NCI-H446 (cell line): ENCODE results near the gene FNDC3B.
"Not testable (repeated sequence)": the region's sequence is repeated elsewhere in the genome, so short reads cannot be mapped to it uniquely, and the experiment has no call there.

Experiments used
- DNase-seq, 2 experiments: peaks; one replicate each; lab custom pipeline; 2025; lab: John Stamatoyannopoulos, UW

The FNDC3B gene

DNA sequence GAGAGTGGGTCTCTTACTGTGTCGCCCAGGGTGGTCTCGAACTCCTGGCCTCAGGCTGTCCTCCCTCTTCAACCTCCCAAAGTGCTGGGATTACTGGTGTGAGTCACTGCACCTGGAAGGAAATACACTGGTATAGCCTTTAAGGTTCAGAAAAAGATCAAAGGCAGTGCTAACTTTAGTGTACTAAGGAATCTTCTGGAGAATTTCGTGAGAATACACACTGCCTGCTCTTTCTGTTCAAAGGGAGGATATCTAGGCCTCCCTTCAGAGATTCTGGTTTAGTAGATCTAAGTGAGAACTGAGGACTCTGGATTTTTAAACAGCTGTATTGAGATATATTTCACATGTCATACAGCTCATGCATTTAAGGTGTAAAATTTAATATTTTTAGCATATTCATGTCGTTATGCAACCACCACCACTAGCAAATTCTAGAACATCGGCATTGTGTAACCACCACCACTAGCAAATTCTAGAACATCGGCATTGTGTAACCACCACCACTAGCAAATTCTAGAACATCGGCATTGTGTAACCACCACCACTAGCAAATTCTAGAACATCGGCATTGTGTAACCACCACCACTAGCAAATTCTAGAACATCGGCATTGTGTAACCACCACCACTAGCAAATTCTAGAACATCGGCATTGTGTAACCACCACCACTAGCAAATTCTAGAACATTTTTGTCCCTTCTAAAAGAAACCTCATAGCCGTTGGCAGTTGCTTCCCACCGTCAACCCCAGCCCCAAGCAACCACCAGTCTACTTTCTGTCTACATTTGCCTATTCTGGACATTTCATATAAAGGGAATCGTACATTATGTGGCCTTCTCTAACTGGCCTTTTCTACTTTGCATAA lies 54.4 kb downstream of the FNDC3B start:
- not testable (repeated sequence) for DNase-seq

DNA sequence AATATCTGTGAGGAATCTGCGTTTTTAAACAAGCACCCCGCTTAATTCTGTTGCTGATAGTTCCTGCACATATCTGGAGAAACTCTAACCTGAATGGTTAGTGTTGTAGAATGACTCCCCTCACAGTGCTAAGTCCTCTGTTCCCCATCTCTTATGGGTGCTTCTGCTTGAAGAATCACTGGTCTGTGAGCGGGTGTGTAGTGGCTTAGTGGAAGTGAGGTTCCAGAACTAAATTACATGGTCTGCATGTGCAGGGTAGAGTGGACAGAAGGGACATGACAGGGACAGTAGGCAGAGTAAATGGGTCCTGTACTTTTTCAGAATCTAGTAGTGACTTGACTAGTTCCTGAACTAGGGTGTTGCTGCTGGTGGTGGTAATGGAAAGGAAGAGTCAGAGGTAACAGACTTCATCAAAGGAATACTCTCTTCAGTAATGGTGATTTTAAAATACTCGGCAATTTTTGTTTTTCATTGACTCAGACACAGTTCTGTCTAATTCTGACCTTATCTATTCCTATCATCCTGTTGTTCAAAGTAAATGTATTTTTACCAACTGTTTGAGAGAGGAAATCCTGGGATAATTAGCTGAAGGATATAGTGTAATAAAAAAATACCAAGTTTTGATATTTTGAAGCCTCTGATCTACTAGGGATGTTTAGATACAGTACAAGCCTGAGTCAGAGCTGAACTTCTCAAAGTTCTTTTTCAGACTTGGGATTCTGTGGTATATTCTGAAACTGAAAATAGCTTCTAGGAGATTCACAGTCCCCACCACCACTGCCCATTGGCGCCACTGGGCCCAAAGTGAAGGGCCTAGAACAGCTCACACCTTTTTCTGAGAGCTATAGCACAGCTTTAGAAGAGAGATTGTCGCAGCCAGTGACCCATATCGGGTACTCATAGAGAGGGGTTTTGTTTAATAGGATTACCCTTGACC lies 55.5 kb downstream of the FNDC3B start:
- no peak for DNase-seq

DNA sequence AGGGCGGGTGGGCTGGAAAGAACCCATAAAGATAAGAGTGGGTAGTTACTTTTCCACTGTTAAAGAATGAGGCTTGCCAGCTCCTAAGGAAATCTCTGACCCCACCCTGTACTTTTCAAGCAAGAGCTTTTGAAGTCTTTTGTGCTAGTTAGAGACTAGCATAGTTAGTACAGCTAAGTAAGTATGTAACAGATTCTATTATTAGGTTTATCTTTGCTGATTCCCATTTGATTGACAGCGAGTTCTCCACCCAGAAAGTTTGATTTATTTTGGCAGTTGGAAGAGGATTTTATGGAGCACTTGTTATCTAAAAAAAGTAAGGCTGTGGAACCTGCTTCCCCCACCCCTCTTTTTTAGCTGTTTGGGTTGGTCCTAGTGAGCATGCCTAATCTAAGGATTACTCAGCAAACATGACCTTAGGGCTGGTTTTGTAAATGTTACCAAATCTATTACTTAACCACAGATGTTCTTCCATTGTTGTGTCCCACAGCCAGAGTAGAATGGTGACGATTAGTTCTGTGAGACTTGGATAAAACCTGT lies 57.6 kb downstream of the FNDC3B start:
- no peak for DNase-seq

DNA sequence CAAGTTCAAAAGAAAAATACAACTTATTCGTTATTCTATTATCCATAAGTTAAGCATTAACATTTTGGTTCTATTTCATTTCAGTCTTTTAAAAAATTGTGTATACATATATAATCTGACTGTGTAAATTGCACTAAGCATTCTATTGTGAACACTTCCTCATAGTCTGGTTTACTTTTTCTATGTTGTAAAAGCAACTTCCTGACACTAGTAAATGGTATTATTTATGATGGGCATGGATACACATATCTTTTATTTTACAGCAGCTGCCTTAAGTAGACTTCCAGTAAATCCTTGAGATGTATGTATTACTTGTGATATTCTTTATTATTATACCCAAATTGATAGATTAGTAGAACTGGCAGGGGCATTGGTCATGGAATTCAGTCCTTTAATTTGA lies 58.2 kb downstream of the FNDC3B start:
- DNase-seq = no peak

DNA sequence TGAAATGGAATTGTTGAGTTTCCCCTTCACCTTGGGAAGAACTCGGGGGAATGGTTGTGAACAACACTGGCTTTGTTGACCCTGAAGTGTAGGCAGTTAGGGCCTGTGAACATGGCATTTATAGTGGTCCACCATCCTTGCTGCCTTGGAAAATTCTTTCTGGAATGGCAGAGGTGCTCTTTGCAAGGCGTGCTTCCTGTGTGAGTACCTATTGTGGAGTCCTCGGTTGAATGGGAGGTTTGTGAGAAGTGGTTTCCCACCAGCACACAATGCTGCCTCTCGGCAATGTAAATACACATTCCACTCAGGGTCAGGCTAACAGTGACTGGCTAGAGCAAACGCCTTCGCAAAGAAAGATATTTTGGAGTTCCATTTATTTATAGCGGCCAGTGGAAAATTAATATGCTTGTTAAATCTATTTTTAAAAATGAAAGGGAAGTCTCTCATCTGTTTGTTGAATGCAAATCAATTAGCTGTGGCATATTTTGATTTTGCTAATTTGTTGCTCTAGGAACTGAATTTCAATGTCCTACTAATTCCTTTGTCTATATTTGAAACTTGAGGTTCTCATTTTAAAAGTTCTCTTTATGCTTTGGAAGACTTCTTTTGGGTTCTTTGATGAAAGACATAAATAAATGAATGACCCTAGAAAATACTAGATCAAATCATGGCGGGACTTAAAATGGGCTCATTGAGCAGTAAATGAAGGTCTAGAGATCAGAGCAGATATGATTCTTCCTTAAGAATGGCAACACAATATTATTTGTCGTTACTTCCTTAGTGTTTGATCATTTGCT lies 59.5 kb downstream of the FNDC3B start:
- no peak for DNase-seq

DNA sequence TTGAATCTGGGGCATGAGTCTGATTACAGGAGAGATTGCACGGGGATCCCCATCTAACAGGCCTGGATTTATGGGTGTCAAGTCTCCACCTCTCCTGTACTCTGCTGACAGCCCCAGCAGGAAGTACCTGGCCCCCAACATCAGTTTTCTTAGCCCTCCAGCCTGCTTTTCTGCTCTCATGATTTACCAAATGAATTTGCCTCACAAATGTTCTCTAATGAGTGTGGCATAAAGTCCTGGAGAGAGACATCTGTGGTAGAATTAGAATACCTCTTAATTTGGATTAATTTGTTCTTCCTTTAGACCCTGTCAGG lies 60.1 kb downstream of the FNDC3B start:
- DNase-seq = no peak

DNA sequence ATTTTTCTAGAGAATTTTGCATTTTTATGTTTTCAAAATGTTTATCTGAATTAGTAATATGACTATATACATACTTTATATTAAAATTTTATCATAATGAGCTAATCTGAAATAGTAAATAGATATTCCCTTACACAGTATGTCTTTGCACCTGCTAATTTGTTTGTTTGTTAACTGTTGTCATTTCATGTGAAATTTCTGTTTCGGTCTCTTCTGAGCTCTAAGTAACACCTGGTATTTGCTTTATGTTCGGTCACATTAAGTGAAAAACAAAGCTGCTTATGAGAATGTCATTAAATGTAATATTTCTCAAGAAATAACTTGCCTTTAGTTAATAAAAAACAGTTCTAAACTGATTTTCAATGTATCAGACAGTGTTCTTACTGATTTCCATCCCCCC lies 61.1 kb downstream of the FNDC3B start:
- DNase-seq = no peak

DNA sequence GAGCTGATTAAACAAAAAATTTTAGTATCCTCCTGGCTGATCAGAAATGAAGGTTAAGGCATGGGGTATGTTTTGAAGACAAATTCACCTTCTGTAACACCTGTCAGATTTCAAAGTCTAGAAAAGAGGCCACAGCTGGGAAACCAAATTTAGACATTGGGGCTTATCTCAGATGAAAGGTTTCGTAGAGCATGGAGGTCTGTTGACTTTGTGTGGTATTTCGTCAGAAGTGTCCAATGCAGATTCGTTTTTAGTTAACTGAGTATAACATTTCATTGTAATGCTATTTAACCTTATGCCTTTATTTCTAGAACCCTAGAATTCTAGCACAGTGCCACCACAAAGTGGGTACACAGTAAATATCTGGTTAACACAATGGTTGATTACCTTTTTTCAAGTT lies 61.7 kb downstream of the FNDC3B start:
- DNase-seq = no peak

DNA sequence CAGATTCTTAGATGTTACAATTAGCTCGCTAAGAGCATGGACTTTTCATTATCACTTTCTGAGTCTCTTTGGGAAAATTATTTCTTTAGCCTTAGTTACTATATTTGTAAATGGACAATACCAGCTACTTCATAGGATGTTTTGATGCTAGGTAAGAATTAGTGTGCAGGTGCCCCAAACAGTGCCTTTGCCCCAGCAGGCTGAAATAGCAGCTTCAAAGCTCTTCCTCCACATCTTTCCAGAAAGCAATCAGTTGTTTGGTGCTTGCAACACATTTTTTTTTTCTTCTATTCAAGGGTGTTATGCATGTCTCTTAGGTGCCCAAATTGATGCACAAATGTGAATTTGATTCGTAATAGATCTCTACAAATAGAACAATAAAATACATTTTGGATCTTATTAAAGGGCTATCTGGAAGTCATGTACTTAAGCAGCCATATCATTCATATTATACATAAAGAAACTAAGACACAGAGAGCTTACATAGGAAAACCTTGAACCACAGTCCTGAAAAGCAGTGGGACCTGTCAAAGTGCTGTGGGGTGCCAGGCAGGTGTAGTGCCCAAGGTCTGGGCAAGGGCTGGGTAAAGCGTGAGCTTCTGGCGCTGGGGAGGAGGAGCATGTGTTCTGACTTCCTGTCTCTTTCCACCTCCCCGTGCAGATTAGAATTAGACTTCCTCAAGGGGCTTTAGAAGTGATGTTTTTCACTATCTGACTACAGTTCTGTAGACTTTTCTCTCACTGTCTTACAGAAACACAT lies 62.9 kb downstream of the FNDC3B start:
- DNase-seq = no peak

DNA sequence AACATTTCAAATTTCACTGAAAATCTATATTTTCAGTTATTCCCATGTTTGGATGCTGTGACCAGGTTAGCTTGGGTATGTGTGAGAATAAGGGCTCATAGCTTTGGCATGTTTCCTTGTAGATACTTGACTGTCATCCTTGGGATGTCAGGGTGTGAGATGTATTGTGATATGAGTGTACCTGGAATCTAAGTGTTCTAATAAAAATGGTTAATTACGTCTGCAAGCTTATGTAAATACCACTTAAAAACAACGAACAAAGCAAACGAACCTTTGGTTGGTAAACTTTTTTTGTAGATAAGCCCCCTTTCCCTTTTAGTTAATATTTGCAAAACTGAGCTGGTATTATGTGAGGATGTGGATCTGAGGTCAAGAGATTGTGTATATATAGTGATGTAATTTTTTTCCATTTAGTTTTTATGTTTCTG lies 63.5 kb downstream of the FNDC3B start:
- DNase-seq = no peak

DNA sequence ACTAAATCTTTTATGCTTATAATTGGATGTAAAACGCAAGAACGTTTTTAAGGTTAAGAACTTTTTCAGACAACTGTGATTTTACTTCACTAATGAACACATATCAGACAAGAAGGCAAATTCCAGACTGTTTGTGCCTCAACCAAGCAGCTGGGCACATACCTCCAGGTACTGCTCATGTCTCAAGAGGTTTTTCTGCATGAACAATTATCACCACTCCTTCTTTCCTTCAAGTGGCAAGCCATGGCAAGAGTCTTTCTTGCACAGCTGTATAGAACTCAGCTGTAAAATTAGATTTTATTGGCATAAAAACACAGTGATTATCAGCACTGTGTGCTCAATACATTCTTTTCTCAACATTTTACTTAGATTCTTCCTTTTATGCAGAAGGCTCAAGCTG lies 64.3 kb downstream of the FNDC3B start:
- peak in 1 of 2 experiments; percentile 14 for DNase-seq

DNA sequence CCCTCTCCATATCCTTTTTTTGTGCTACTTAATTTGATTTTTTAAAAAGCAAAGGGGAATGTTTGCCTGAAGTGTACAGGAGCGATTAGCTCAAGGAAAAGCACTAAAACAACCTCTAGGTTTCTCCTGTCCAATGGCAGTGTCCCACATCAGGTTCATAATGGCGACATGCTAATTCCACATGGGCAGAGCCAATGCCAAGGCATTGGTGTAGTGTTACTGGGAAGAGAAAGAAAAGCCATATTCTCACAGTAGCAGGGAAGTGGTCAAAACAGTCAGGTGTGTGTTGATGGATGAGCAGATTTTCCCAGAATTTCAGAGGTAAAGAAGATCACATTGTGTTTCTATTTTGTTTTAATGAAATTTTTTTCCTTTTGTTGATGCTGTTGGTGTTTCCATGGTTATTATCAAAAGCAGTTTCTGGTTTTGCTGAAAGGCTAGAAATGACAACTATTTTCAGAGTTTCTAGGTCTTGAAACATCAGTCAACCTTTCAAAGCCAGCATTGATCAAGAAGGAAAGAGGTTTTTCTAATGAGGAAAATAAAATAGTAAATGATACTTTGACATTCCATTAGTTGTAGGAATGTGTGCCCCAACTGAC lies 65.2 kb downstream of the FNDC3B start:
- DNase-seq = no peak

DNA sequence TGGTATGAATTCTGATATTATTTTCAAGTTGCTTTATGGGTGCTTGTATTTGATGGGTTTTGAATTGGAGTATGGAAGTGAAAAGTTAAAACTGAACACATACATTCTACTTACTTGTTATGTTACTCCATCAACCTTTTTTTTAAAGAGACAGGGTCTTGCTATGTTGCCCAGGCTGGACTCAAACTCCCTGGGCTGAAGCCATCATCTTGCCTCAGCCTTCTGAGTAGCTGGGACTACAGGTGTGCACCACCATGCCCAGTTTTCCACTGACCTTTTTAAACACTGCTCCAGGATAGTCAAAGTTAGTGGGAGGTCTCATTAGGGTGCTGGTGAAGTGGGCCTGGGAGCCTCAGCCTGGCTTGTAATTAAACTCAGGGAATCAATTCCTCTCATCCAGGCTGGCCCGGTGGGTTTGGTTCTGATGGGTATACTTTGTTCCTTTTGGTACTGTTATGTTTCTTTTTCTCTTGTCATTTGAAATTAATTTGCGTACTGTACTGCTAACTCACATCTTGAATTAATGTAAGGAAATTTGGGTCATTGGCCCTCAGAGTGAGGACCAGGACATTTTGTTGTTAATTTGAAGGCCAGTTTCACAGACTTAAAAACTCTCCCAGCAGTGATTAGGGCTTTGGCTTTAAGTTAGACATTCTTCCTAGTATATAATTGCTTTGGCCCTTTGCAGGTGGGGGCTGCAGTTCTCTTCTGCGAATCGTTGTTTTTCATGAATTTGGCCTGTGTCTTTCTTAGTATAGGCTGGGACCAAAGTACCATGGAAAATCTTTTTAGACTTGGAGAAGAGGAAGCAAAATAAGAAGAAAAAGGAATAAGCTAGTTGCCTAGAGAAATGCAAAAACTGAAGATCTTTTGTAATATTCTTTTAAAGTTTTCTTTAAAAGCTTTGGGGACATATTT lies 66.9 kb downstream of the FNDC3B start:
- DNase-seq = no peak

DNA sequence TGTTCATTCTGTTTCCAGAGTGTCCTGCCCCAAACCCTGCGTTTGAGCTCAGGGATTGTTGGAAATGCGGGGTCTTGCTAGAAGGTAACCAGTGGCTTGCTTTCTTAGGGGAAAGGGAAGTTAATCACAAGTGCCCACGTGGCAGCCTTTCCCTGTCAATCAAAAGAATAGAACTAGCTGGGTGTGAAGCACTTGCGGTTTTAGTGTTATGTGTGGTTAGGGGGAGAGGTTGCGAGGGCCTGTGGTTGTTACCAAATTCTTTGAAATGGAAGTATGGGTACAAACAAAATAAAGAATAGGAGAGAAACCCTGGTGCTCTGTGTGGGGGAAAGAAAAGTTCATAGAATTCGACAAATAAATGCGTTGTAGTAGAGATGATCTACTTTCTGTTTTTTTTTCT lies 67.6 kb downstream of the FNDC3B start:
- no peak for DNase-seq

DNA sequence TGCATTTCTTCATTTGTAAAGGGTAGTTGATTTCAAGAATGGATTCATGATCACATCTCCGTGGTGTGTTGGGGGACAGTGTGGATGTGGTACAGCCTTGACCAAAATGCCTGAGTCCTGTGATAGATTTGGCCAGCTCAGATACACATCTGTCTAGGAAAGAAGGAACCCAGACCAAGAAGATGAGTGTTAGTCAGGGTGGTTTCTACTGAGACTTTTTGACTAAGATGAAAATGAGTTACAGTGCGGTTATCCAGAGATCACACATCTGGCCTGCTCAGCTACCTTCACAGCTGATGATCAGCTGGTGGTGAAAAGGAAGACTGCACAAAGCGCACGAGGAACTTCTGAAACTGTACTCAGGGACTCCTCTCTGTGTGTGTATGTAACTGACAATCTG lies 68.0 kb downstream of the FNDC3B start:
- DNase-seq = no peak

DNA sequence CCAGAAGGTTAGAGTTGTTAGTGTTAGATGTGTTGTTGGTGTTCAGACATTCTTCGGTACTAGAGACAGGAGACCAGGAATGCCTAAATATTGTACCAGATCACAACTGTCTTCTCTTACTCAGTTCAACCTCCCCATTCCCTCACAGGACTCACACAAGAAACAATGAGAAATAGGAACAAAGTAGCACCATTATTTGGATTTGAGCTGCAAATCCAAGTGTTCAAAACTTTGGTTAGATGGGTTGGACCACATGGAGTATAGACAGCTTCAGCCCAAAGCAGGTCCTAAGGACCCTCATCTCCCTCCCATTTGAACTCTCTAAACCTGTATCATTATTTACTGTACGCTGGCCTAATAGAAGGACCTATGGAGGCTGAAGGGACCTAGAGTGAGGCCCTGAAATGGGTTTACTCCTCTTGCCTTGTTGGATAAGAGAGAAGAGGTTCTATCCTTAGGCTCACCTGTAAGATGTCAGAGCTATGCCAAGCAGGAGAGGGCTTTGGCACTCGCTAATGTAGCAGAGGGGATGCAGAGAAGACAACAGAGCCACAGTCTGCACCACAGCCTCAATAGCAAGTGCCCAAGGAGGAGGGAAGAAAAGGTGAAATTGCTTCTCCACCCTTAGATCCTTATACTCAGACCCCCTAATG lies 70.9 kb downstream of the FNDC3B start:
- DNase-seq = no peak

DNA sequence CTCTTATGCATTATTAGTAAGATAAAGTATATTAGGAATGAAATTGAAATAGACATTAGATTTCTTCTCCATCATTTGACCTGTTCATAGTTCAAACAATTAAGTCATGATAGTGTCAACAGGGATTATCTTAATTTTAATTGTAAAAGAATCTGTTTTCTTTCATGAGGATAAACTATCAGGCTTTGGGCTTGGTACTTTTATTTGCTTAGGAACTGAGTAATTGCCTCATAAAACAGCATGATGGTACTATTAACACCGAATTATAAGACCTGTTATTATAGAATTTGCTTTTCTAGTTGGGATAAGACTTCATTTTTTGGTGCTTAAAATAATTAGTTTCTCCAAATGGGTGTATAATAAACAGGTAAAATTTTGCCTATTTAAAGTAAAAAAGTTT lies 71.8 kb downstream of the FNDC3B start:
- DNase-seq = no peak

DNA sequence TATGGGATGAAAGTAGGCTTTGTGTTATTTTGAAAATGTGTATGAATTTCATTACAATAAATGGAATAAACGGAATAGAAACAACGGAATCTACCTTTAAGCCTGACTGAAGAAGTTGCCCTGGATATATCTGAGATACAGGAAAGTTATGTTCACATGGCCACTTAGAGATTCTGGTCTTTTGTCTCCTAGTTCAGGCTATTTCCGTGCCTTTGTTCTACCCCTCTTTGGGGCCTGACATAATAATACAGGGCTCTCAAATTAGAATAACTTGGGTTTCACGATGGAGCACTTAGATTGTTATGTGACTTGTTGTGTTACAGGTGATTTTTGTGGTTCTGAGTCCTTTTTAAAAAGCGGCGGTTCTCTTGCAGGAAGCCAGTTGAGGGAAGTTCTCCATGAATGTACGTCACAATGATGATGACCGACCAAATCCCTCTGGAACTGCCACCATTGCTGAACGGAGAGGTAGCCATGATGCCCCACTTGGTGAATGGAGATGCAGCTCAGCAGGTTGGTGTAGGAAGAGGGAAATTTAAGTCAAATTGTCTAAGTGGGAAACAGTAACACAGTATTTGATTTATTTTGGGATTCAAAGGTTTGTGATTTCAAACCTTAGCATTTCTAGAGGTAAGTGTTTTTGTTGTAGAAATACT lies 72.8 kb downstream of the FNDC3B start:
- DNase-seq = no peak

DNA sequence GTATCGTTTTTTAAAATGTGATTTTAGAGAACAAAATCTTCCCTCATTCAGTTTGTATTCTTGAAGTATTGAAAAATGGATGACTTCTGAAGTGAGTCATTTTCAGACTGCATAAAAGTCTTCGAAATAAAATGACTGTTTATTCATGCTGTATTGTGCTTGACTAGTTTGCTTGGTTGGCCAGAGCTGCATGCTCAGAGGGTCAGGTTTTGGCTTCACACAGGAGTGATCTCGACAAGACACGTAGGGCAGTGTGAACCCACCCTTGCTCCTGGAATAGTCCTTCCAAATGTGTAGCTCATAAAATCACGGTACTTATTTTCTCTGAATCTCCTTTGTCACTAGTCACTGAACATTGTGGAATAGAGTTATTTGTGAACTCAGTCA lies 73.3 kb downstream of the FNDC3B start:
- no peak for DNase-seq
